ENCODE data around the gene DCAF6. TPM values are rescaled to one million over a fixed set of nuclear protein-coding genes. Genes with fewer than 3 reads are reported as not detected.

Gene DCAF6
- total RNA-seq, 1 experiment from 2014 or later = 41.9 TPM

- Histone ChIP-seq H3K4me3 (ENCODE audit: low read depth, low read length) (no peak overlapping the region), H3K4me1 (no peaks in the 10 kb centered on the region; the same call in 1 of the 2 replicates), H3K9me3 (no peaks in the 10 kb centered on the region), H3K36me3 (ENCODE audit: control insufficient read depth, insufficient read depth, low read length) (no peaks in the 10 kb centered on the region; the same call in none of the 2 replicates), H3K27me3 (replicated peaks; ENCODE audit: control insufficient read depth, insufficient read depth, low read length) (no peaks in the 10 kb centered on the region)
- ChIA-PET CTCF (no interaction called here), POLR2A (no interaction called here)
- peaks cover 9% of the 10 kb centered on the region for H3K9me3 Mint-ChIP-seq (ENCODE audit: unreplicated experiment)
- peaks cover 5% of the 10 kb centered on the region for H3K4me1 Mint-ChIP-seq (ENCODE audit: low read depth, unreplicated experiment)
- peaks cover 54% of the 10 kb centered on the region for H3K36me3 Mint-ChIP-seq (ENCODE audit: insufficient read depth, unreplicated experiment)
- no peaks in the 10 kb centered on the region for H3K27me3 Mint-ChIP-seq (ENCODE audit: insufficient read depth, unreplicated experiment)
- intact Hi-C loops (cut with micrococcal nuclease; ENCODE audit: unreplicated experiment) = no loop called here
- H3K27ac Mint-ChIP-seq (ENCODE audit: unreplicated experiment) = no peak overlapping the region
- H3K4me3 Mint-ChIP-seq (ENCODE audit: unreplicated experiment) = no peak overlapping the region
- no TSS peak for BruUV-seq (replicated peaks)
- TF ChIP-seq CTCF (IDR thresholded peaks at IDR 0.05; ENCODE audit: insufficient read depth in 1 of 2, low read depth in 1 of 2, low read length in 1 of 2, severe bottlenecking in 1 of 2, unreplicated experiment in 1 of 2) = no peak
- DNase-seq = no peak
These were observed 40.8 kb downstream of the DCAF6 start for GRCh38 chr1:167977245-167977644.

- H3K36me3 Mint-ChIP-seq (ENCODE audit: insufficient read depth, unreplicated experiment) = peaks cover 41% of the 10 kb centered on the region
- TF ChIP-seq CTCF (IDR thresholded peaks at IDR 0.05; ENCODE audit: insufficient read depth in 1 of 2, low read depth in 1 of 2, low read length in 1 of 2, severe bottlenecking in 1 of 2, unreplicated experiment in 1 of 2) = no peak
- Histone ChIP-seq H3K27me3 (replicated peaks; ENCODE audit: control insufficient read depth, insufficient read depth, low read length) (no peaks in the 10 kb centered on the region), H3K9me3 (no peaks in the 10 kb centered on the region), H3K4me3 (ENCODE audit: low read depth, low read length) (no peak overlapping the region), H3K4me1 (peaks cover 9% of the 10 kb centered on the region; the same call in 1 of the 2 replicates), H3K36me3 (ENCODE audit: control insufficient read depth, insufficient read depth, low read length) (peaks cover 1% of the 10 kb centered on the region; the same call in 1 of the 2 replicates)
- no peak for DNase-seq
- BruUV-seq (replicated peaks) = no TSS peak
- no peak overlapping the region for H3K27ac Mint-ChIP-seq (ENCODE audit: unreplicated experiment)
- H3K27me3 Mint-ChIP-seq (ENCODE audit: insufficient read depth, unreplicated experiment) = no peaks in the 10 kb centered on the region
- intact Hi-C loops (cut with micrococcal nuclease; ENCODE audit: unreplicated experiment) = no loop called here
- ChIA-PET POLR2A (interaction anchor here (0.7 kb wide), 1 partner anchor 320 kb away, joined by 3 read pairs; no protein-coding TSS in a partner anchor), CTCF (no interaction called here)
- peaks cover 7% of the 10 kb centered on the region for H3K9me3 Mint-ChIP-seq (ENCODE audit: unreplicated experiment)
- H3K4me1 Mint-ChIP-seq (ENCODE audit: low read depth, unreplicated experiment) = no peaks in the 10 kb centered on the region
- H3K4me3 Mint-ChIP-seq (ENCODE audit: unreplicated experiment) = no peak overlapping the region
These were observed 45.5 kb downstream of the DCAF6 start for GRCh38 chr1:167981933-167982332.

- DNase-seq = no peak
- BruUV-seq (replicated peaks) = no TSS peak
- Histone ChIP-seq H3K27me3 (replicated peaks; ENCODE audit: control insufficient read depth, insufficient read depth, low read length) (no peaks in the 10 kb centered on the region), H3K36me3 (ENCODE audit: control insufficient read depth, insufficient read depth, low read length) (peaks cover 1% of the 10 kb centered on the region; the same call in 1 of the 2 replicates), H3K4me1 (peaks cover 9% of the 10 kb centered on the region), H3K9me3 (no peaks in the 10 kb centered on the region), H3K4me3 (ENCODE audit: low read depth, low read length) (no peak overlapping the region)
- Mint-ChIP-seq H3K9me3 (ENCODE audit: unreplicated experiment) (no peaks in the 10 kb centered on the region), H3K4me3 (ENCODE audit: unreplicated experiment) (no peak overlapping the region), H3K36me3 (ENCODE audit: insufficient read depth, unreplicated experiment) (peaks cover 28% of the 10 kb centered on the region), H3K4me1 (ENCODE audit: low read depth, unreplicated experiment) (no peaks in the 10 kb centered on the region), H3K27ac (ENCODE audit: unreplicated experiment) (no peak overlapping the region), H3K27me3 (ENCODE audit: insufficient read depth, unreplicated experiment) (no peaks in the 10 kb centered on the region)
- ChIA-PET POLR2A (no interaction called here), CTCF (no interaction called here)
- no peak for TF ChIP-seq CTCF (IDR thresholded peaks at IDR 0.05; ENCODE audit: insufficient read depth in 1 of 2, low read depth in 1 of 2, low read length in 1 of 2, severe bottlenecking in 1 of 2, unreplicated experiment in 1 of 2)
- intact Hi-C loops (cut with micrococcal nuclease; ENCODE audit: unreplicated experiment) = no loop called here
These were observed 47.4 kb downstream of the DCAF6 start for GRCh38 chr1:167983797-167984420.
